CD1c-positive myeloid dendritic cell (primary cell): ENCODE measurements around the gene DAPK1.
A peak's percentile ranks its signal among the peaks of the same experiment; 100 is the strongest.

Source experiments
- DNase-seq: peaks from one replicate; pipeline ENCODE4 v3.0.0-alpha.2; 2016; ENCODE audit errors: extremely low spot score

The DAPK1 gene

GRCh38 chr9:87611776-87612175 lies 114.1 kb downstream of the DAPK1 start:
- no peak for DNase-seq

- DNase-seq, result no peak
These were observed 114.9 kb downstream of the DAPK1 start for GRCh38 chr9:87612536-87612935.

- DNase-seq, result peak; percentile 57
These were observed 115.8 kb downstream of the DAPK1 start for GRCh38 chr9:87613265-87614111.

- peak; percentile 80 for DNase-seq
These were observed 116.7 kb downstream of the DAPK1 start for GRCh38 chr9:87614397-87614796.

GRCh38 chr9:87615136-87615535 lies 117.5 kb downstream of the DAPK1 start:
- DNase-seq, result peak; percentile 78

- peak; percentile 78 for DNase-seq
These were observed 118.0 kb downstream of the DAPK1 start for GRCh38 chr9:87615547-87616148.

GRCh38 chr9:87618226-87618625 lies 120.6 kb downstream of the DAPK1 start:
- DNase-seq, result no peak

GRCh38 chr9:87618931-87619330 lies 121.3 kb downstream of the DAPK1 start:
- DNase-seq, result no peak

- no peak for DNase-seq
These were observed 121.7 kb downstream of the DAPK1 start for GRCh38 chr9:87619346-87619745.

- no peak for DNase-seq
These were observed 123.2 kb downstream of the DAPK1 start for GRCh38 chr9:87620731-87621322.

- DNase-seq, result no peak
These were observed 124.4 kb downstream of the DAPK1 start for GRCh38 chr9:87622098-87622497.

GRCh38 chr9:87622923-87623322 lies 125.3 kb downstream of the DAPK1 start:
- no peak for DNase-seq

- DNase-seq, result peak; percentile 66
These were observed 130.7 kb downstream of the DAPK1 start for GRCh38 chr9:87628346-87628745.

GRCh38 chr9:87629104-87629503 lies 131.4 kb downstream of the DAPK1 start:
- no peak for DNase-seq

GRCh38 chr9:87630266-87630665 lies 132.6 kb downstream of the DAPK1 start:
- no peak for DNase-seq

GRCh38 chr9:87630846-87631245 lies 133.2 kb downstream of the DAPK1 start:
- DNase-seq, result no peak

GRCh38 chr9:87635656-87636501 lies 138.2 kb downstream of the DAPK1 start:
- peak; percentile 23 for DNase-seq

GRCh38 chr9:87638292-87638691 lies 140.6 kb downstream of the DAPK1 start:
- no peak for DNase-seq

GRCh38 chr9:87639949-87640348 lies 142.3 kb downstream of the DAPK1 start:
- no peak for DNase-seq

- DNase-seq, result no peak
These were observed 142.7 kb downstream of the DAPK1 start for GRCh38 chr9:87640385-87640795.

GRCh38 chr9:87641067-87641466 lies 143.4 kb downstream of the DAPK1 start:
- no peak for DNase-seq
